ENCODE results near the gene DNER. TPM values are rescaled to one million over a fixed set of nuclear protein-coding genes. Genes with fewer than 3 reads are reported as not detected.
A peak's percentile ranks its signal among the peaks of the same experiment; 100 is the strongest.

Gene DNER
- total RNA-seq, 1 donor from 2014 or later, result 1.8 TPM

DNA sequence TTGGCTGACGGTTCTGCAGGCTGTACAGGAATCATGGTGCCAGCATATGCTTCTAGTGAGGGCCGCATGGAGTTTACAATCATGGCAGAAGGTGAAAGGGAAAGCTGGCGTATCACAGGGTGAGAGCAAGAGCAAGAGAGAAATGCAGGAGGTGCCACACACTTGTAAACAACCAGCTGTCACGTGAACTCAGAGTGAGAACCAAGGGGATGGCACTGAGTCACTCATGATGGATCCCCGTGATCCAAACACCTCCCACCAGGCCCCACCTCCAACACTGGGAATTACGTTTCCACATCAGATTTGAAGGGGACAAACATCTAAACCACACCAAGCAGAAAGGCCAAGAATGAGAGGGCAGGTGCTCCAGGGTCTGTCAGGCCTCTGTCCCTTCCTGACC lies 258.3 kb downstream of the DNER start:
- Histone ChIP-seq H3K4me3 (ENCODE audit: low read depth, low read length) (no peak overlapping the region), H3K27me3 (ENCODE audit: control insufficient read depth, insufficient read depth, low read length) (no peaks in the 10 kb centered on the region), H3K36me3 (ENCODE audit: control insufficient read depth, insufficient read depth, low read length) (no peaks in the 10 kb centered on the region)
- FAIRE-seq (no peak), DNase-seq (ENCODE audit: low read depth) (no peak)
- TF ChIP-seq, protein P1, sequence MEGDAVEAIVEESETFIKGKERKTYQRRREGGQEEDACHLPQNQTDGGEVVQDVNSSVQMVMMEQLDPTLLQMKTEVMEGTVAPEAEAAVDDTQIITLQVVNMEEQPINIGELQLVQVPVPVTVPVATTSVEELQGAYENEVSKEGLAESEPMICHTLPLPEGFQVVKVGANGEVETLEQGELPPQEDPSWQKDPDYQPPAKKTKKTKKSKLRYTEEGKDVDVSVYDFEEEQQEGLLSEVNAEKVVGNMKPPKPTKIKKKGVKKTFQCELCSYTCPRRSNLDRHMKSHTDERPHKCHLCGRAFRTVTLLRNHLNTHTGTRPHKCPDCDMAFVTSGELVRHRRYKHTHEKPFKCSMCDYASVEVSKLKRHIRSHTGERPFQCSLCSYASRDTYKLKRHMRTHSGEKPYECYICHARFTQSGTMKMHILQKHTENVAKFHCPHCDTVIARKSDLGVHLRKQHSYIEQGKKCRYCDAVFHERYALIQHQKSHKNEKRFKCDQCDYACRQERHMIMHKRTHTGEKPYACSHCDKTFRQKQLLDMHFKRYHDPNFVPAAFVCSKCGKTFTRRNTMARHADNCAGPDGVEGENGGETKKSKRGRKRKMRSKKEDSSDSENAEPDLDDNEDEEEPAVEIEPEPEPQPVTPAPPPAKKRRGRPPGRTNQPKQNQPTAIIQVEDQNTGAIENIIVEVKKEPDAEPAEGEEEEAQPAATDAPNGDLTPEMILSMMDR (IDR thresholded peaks at IDR 0.05; ENCODE audit: insufficient read depth, low read length, severe bottlenecking), result no peak

DNA sequence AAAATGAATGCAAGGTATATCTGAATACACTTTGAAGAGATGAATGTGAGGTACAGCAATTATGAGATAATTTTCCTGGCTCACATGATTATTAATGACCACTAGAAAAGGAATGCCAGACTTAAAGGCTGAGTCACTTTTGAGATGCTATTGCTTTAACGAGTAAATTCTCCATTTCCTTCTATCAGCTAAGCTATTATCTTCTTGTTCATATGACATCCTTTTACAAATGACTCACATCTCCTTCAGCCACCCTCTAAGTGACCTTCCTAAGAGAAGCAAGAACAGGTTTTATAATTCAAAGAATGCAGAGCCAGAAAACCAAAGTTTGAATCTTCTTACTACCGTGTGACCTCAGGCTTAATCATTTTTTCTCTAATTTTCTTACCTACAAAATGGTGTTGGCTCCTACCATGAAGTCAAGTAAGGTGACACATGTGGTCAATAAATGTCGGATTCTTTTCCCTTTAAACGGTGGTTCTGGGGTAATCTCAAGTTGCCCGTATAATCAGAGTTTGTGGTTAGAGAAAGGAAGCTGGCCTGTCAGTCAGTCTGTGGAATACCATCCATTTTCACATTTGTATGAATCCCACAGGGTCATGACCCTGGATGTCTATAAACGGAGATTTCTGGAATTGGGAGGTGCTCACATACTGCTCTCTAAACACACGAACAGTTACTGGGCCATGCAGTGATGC lies 259.3 kb downstream of the DNER start:
- DNase-seq (ENCODE audit: low read depth), result peak; percentile 93
- no peak for FAIRE-seq
- H3K27me3 ChIP-seq (ENCODE audit: control insufficient read depth, insufficient read depth, low read length), result no peaks in the 10 kb centered on the region
- H3K36me3 ChIP-seq (ENCODE audit: control insufficient read depth, insufficient read depth, low read length), result no peaks in the 10 kb centered on the region
- TF ChIP-seq, protein P1 (IDR thresholded peaks at IDR 0.05; ENCODE audit: insufficient read depth, low read length, severe bottlenecking), result no peak
- H3K4me3 ChIP-seq (ENCODE audit: low read depth, low read length), result no peak overlapping the region

DNA sequence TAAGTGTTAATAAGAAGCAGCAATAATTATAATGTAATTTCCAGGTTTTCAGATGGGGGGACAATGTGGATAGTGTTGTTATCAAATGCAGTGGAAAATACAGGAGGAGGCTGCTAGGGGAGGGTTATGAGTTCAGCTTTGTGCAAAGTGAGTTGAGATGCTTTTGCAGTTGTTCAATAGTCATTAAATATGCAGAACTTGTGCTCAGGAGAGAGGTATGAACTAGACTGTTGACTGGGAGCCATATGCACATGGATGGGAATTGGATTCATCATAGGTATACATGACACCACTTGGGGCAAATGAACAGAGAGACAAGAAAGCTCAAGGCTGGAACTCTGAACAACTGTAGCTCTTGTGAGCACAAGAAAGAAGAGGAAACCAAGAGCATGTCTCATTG lies 261.1 kb downstream of the DNER start:
- TF ChIP-seq, protein P1 (IDR thresholded peaks at IDR 0.05; ENCODE audit: insufficient read depth, low read length, severe bottlenecking), result no peak
- DNase-seq (ENCODE audit: low read depth) (no peak), FAIRE-seq (no peak)
- Histone ChIP-seq H3K36me3 (ENCODE audit: control insufficient read depth, insufficient read depth, low read length) (no peaks in the 10 kb centered on the region), H3K27me3 (ENCODE audit: control insufficient read depth, insufficient read depth, low read length) (no peaks in the 10 kb centered on the region), H3K4me3 (ENCODE audit: low read depth, low read length) (no peak overlapping the region)

DNA sequence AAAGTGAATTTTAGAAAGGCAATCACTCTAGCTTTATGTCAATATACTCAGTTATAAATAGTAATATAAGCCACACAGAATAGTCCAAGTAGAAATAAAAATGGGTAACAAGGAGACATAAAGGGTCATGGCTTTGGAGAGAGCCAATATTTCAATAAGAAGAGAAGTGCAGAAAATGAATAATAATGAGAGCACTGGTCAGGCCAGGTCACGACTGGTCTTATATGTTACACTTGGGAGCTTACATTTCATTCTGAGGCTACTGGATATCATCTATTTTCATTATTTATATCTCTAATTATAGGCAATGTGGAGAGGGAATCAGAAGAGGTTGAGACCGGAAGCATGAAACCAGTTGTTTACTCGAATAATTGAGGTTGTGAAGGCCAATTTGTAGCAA lies 262.5 kb downstream of the DNER start:
- no peak for FAIRE-seq
- no peak for DNase-seq (ENCODE audit: low read depth)

DNA sequence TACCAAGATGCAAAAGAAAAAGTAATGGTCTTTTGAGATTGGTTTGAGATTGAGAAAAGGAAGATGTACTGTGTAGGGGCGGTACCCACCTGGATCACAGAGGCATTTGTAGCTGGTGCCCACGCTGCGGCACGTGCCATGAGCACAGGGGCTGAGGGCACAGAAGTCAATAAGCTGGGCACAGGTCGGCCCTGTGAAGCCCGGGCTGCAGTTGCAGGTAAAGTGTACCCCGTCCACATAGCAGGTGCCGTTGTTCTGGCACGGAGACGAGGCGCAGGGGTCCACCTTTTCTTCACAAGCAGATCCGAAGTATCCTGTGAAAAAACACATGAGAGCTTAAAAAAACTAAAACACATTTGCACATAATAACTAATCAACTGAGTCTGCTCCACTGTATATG lies 267.1 kb downstream of the DNER start:
- TF ChIP-seq, protein P1 (IDR thresholded peaks at IDR 0.05; ENCODE audit: insufficient read depth, low read length, severe bottlenecking), result no peak
- Histone ChIP-seq H3K4me3 (ENCODE audit: low read depth, low read length) (no peak overlapping the region), H3K27me3 (ENCODE audit: control insufficient read depth, insufficient read depth, low read length) (no peaks in the 10 kb centered on the region), H3K36me3 (ENCODE audit: control insufficient read depth, insufficient read depth, low read length) (no peaks in the 10 kb centered on the region)
- FAIRE-seq (no peak), DNase-seq (ENCODE audit: low read depth) (no peak)

More for the DNA sequence above, 262.5 kb downstream of the DNER start:
- H3K27me3 ChIP-seq (ENCODE audit: control insufficient read depth, insufficient read depth, low read length), result no peaks in the 10 kb centered on the region
- TF ChIP-seq, protein P1 (IDR thresholded peaks at IDR 0.05; ENCODE audit: insufficient read depth, low read length, severe bottlenecking), result no peak
- H3K4me3 ChIP-seq (ENCODE audit: low read depth, low read length), result no peak overlapping the region
- H3K36me3 ChIP-seq (ENCODE audit: control insufficient read depth, insufficient read depth, low read length), result no peaks in the 10 kb centered on the region

DNA sequence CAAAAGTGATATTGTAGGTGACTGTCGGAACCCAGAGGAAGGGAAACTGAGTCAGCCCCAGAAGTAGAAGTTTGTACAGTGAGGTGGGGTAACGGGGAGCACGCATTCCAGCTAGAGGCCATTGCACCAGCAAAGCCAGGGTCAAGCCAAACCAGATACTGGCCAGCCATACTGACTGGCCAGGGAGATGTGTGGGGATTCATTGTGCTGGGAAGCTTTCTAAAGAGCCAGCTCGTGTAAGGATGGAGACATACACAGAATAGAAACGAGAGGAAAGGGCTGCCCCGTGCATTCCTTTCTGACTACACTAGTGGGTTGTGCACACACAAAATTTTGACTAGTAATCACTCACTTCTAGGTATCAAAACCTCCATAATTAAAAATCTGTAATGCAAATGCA lies 268.0 kb downstream of the DNER start:
- Histone ChIP-seq H3K4me3 (ENCODE audit: low read depth, low read length) (no peak overlapping the region), H3K36me3 (ENCODE audit: control insufficient read depth, insufficient read depth, low read length) (no peaks in the 10 kb centered on the region), H3K27me3 (ENCODE audit: control insufficient read depth, insufficient read depth, low read length) (no peaks in the 10 kb centered on the region)
- TF ChIP-seq, protein P1 (IDR thresholded peaks at IDR 0.05; ENCODE audit: insufficient read depth, low read length, severe bottlenecking), result no peak
- FAIRE-seq (no peak), DNase-seq (ENCODE audit: low read depth) (no peak)

Measured in bronchial epithelial cell (primary cell).